Panc1 (cell line): ENCODE measurements around the gene MGRN1. TPM values are rescaled to one million over a fixed set of nuclear protein-coding genes. Genes with fewer than 3 reads are reported as not detected.

Source experiments
- ATAC-seq: fragments of 200-7000 bp; cut with Tn5 transposase; 2 replicates; pipeline ENCODE4 v1.9.1; 2020; ENCODE audit warnings: mild to moderate bottlenecking, moderate library complexity
- BruUV-seq: library from RNA; stranded (reverse); fragments of 400-500 nt; replicated peaks from 2 replicates; lab custom pipeline; 2021; lab: Mats Ljungman, UMichigan
- CTCF ChIA-PET: fragments of 300-600 bp; sonication (Branson Sonifier 250); formaldehyde crosslinking; loops from one replicate; lab custom pipeline; 2022; ENCODE audit warnings: antibody characterized with exemption; lab: Charles Lee
- POLR2A ChIA-PET: fragments of 300-600 bp; sonication (Branson Sonifier 250); formaldehyde crosslinking; loops from one replicate; lab custom pipeline; 2022; ENCODE audit warnings: antibody characterized with exemption; lab: Charles Lee
- DNase-seq: peaks from one replicate; pipeline ENCODE4 v3.0.0-alpha.2; 2010; ENCODE audit warnings: low read depth, low spot score
- H3K27ac ChIP-seq: 2 replicates; pipeline ENCODE4 v1.5.1; 2011; ENCODE audit warnings: mild to moderate bottlenecking, low read length, inconsistent platforms
- H3K27me3 ChIP-seq: fragments of 200-500 bp; sonication (Bioruptor generic); 2 replicates; pipeline ENCODE4 v1.6.0; 2014; ENCODE audit warnings: low read length, inconsistent platforms; ENCODE audit not compliant: control insufficient read depth, insufficient read depth
- H3K36me3 ChIP-seq: fragments of 200-500 bp; sonication (Bioruptor generic); 2 replicates; pipeline ENCODE4 v1.5.1; 2014; ENCODE audit warnings: inconsistent platforms, mild to moderate bottlenecking, low read length, moderate library complexity; ENCODE audit not compliant: control insufficient read depth, insufficient read depth
- H3K4me1 ChIP-seq: 2 replicates; pipeline ENCODE4 v1.5.1; 2011; ENCODE audit warnings: inconsistent platforms, mild to moderate bottlenecking, low read length, moderate library complexity; ENCODE audit not compliant: control insufficient read depth, insufficient read depth
- H3K4me3 ChIP-seq, 2 experiments: 2 replicates each; pipeline ENCODE4 v1.5.1; 2011 to 2012; ENCODE audit warnings: low read depth in 2 of 2, low read length in 2 of 2, mild to moderate bottlenecking in 2 of 2, inconsistent platforms in 1 of 2, moderate library complexity in 1 of 2
- H3K9me3 ChIP-seq: fragments of 200-500 bp; sonication (Bioruptor generic); 2 replicates; pipeline ENCODE4 v1.5.1; 2014; ENCODE audit warnings: low read depth, mild to moderate bottlenecking, inconsistent platforms, low read length, moderate library complexity; ENCODE audit not compliant: control insufficient read depth, insufficient read depth
- POLR2AphosphoS5 ChIP-seq: IDR thresholded peaks from 2 replicates; pipeline ENCODE4 v1.6.1; 2012; ENCODE audit warnings: mild to moderate bottlenecking, low read depth, low read length, moderate library complexity
- SIN3A ChIP-seq: IDR thresholded peaks from 2 replicates; pipeline ENCODE4 v1.6.1; 2012; ENCODE audit warnings: low read depth, mild to moderate bottlenecking, low read length, moderate library complexity, borderline replicate concordance; ENCODE audit not compliant: insufficient read depth
- TCF7L2 ChIP-seq: IDR thresholded peaks from 2 replicates; pipeline ENCODE4 v1.6.1; 2011; ENCODE audit warnings: mild to moderate bottlenecking, low read depth, low read length, inconsistent platforms
- in situ Hi-C: cut with HindIII; loops from 2 replicates; pipeline ENCODE4 v1.10.0; 2016; ENCODE audit warnings: low sequenced_read_pairs, low pct_unique_long_range_greater_than_20kb
- intact Hi-C: fragments of 100-400 bp; cut with micrococcal nuclease; formaldehyde crosslinking; loops from one replicate; pipeline ENCODE4 v1.10.0; 2022; ENCODE audit not compliant: unreplicated experiment
- total RNA-seq: library from RNA; stranded (reverse); gene quantifications from one replicate; pipeline ENCODE4 v1.2.1, GENCODE V29; 2021; ENCODE audit not compliant: unreplicated experiment
- TF ChIP-seq, protein P1 (sequence below), 2 experiments: IDR thresholded peaks; 2 replicates each; pipeline ENCODE4 v1.6.1; 2011 to 2012; ENCODE audit warnings: low read depth in 2 of 2, control low read depth in 1 of 2, low read length in 1 of 2, mild to moderate bottlenecking in 1 of 2, moderate library complexity in 1 of 2; ENCODE audit not compliant: insufficient read depth in 1 of 2
- TF ChIP-seq, protein P2 (sequence below): fragments of 450-650 bp; IDR thresholded peaks from 2 replicates; pipeline ENCODE4 v1.5.1; 2017; ENCODE audit warnings: mild to moderate bottlenecking

MGRN1 gene
- total RNA-seq, 1 experiment from 2014 or later: 59.7 TPM

DNA sequence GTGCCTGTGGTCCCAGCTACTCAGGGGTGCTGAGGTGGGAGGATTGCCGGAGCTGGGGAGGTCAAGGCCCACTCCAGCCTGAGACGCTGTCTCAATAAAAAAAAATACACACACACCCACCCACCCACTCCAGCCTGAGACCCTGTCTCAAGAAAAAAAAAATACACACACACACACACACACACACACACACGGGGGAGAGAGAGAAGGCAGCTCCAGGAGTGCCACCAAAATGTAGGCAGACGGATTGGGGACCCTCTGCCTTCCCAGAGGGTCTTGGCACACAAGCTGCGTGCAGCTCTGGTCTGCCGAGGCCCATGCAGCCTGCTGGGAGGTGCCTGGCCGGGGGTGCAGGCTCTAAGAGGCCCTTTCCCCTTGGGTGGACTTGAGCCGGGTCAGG is 62.8 kb downstream of the MGRN1 start:
- H3K9me3 ChIP-seq: no peaks in the 10 kb centered on the region
- intact Hi-C loops: no loop called here
- ChIA-PET POLR2A (interaction anchor here (0.7 kb wide), 1 partner anchor 128 kb away, joined by 6 read pairs; no protein-coding TSS in a partner anchor), CTCF (no interaction called here)
- no peaks in the 10 kb centered on the region for H3K36me3 ChIP-seq
- peaks cover 14% of the 10 kb centered on the region for H3K4me1 ChIP-seq
- no peak overlapping the region for H3K4me3 ChIP-seq
- TF ChIP-seq SIN3A: no peak
- no peak for TF ChIP-seq TCF7L2
- TF ChIP-seq, protein P1, sequence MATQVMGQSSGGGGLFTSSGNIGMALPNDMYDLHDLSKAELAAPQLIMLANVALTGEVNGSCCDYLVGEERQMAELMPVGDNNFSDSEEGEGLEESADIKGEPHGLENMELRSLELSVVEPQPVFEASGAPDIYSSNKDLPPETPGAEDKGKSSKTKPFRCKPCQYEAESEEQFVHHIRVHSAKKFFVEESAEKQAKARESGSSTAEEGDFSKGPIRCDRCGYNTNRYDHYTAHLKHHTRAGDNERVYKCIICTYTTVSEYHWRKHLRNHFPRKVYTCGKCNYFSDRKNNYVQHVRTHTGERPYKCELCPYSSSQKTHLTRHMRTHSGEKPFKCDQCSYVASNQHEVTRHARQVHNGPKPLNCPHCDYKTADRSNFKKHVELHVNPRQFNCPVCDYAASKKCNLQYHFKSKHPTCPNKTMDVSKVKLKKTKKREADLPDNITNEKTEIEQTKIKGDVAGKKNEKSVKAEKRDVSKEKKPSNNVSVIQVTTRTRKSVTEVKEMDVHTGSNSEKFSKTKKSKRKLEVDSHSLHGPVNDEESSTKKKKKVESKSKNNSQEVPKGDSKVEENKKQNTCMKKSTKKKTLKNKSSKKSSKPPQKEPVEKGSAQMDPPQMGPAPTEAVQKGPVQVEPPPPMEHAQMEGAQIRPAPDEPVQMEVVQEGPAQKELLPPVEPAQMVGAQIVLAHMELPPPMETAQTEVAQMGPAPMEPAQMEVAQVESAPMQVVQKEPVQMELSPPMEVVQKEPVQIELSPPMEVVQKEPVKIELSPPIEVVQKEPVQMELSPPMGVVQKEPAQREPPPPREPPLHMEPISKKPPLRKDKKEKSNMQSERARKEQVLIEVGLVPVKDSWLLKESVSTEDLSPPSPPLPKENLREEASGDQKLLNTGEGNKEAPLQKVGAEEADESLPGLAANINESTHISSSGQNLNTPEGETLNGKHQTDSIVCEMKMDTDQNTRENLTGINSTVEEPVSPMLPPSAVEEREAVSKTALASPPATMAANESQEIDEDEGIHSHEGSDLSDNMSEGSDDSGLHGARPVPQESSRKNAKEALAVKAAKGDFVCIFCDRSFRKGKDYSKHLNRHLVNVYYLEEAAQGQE (IDR thresholded peaks at IDR 0.05; ENCODE audit: insufficient read depth in 1 of 2, low read depth in 2 of 2, low read length in 1 of 2): no peak
- TF ChIP-seq, protein P2, sequence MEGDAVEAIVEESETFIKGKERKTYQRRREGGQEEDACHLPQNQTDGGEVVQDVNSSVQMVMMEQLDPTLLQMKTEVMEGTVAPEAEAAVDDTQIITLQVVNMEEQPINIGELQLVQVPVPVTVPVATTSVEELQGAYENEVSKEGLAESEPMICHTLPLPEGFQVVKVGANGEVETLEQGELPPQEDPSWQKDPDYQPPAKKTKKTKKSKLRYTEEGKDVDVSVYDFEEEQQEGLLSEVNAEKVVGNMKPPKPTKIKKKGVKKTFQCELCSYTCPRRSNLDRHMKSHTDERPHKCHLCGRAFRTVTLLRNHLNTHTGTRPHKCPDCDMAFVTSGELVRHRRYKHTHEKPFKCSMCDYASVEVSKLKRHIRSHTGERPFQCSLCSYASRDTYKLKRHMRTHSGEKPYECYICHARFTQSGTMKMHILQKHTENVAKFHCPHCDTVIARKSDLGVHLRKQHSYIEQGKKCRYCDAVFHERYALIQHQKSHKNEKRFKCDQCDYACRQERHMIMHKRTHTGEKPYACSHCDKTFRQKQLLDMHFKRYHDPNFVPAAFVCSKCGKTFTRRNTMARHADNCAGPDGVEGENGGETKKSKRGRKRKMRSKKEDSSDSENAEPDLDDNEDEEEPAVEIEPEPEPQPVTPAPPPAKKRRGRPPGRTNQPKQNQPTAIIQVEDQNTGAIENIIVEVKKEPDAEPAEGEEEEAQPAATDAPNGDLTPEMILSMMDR: no peak
- TF ChIP-seq POLR2AphosphoS5: no peak
- no peaks in the 10 kb centered on the region for H3K27me3 ChIP-seq
- BruUV-seq: no TSS peak
- in situ Hi-C loops: no loop called here
- no peak for ATAC-seq
- DNase-seq: no peak
- no peak overlapping the region for H3K27ac ChIP-seq

DNA sequence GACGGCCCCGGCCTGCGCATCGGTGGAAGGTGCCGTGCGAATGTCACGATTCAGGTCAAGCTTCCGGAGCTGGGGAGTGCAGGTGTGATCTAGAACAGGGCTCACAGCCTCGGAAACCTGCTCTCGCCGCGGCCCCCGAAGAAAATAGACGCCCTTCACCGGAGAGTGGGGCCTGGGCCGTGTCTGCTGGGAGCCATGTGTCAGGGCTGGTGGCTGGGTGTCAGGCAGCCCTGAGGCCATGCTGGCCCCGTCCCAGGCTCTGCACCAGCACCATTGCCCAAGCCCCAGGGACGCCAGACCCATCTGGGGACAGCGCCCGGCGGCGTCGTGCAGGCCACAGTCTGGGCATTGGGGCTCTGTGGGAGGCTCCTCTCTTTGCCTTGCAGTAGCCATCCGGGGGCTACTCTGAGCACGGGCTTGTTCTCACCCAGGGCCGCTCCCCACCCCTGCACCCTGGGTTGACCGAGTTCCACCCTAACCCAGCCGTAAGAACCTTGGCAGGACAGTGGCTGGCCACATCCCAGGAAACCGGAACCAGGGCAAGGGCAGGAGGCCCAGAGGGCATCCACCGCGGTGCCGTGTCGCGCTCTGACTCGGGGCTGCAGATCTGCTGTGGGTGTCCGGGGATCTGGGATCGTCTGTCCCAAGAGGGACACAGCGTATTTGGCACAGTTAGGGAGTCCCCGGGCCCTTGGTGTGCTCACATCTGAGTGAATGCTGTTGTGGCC is 63.5 kb downstream of the MGRN1 start:
- Histone ChIP-seq H3K27me3 (no peaks in the 10 kb centered on the region), H3K4me3 (no peak overlapping the region), H3K4me1 (peaks cover 18% of the 10 kb centered on the region), H3K36me3 (no peaks in the 10 kb centered on the region), H3K27ac (no peak overlapping the region), H3K9me3 (no peaks in the 10 kb centered on the region)
- ChIA-PET CTCF (no interaction called here), POLR2A (interaction anchor here (0.7 kb wide), 1 partner anchor 127 kb away, joined by 6 read pairs; no protein-coding TSS in a partner anchor)
- in situ Hi-C loops (no loop called here), intact Hi-C loops (no loop called here)
- no peak for ATAC-seq
- TF ChIP-seq, protein P2: no peak
- TF ChIP-seq, protein P1 (IDR thresholded peaks at IDR 0.05; ENCODE audit: insufficient read depth in 1 of 2, low read depth in 2 of 2, low read length in 1 of 2): no peak
- TF ChIP-seq SIN3A (no peak), POLR2AphosphoS5 (no peak), TCF7L2 (no peak)
- no TSS peak for BruUV-seq
- no peak for DNase-seq
